HG03457 (cell line): ENCODE data around the gene PTGIS.
"Not testable (repeated sequence)": the region's sequence is repeated elsewhere in the genome, so short reads cannot be mapped to it uniquely, and the experiment has no call there.

Experiments used
- ATAC-seq: cut with Tn5 transposase; IDR thresholded peaks from one replicate; pipeline ENCODE4 v1.9.1; 2021; ENCODE audit warnings: moderate number of reproducible peaks; ENCODE audit not compliant: unreplicated experiment

Gene PTGIS

DNA sequence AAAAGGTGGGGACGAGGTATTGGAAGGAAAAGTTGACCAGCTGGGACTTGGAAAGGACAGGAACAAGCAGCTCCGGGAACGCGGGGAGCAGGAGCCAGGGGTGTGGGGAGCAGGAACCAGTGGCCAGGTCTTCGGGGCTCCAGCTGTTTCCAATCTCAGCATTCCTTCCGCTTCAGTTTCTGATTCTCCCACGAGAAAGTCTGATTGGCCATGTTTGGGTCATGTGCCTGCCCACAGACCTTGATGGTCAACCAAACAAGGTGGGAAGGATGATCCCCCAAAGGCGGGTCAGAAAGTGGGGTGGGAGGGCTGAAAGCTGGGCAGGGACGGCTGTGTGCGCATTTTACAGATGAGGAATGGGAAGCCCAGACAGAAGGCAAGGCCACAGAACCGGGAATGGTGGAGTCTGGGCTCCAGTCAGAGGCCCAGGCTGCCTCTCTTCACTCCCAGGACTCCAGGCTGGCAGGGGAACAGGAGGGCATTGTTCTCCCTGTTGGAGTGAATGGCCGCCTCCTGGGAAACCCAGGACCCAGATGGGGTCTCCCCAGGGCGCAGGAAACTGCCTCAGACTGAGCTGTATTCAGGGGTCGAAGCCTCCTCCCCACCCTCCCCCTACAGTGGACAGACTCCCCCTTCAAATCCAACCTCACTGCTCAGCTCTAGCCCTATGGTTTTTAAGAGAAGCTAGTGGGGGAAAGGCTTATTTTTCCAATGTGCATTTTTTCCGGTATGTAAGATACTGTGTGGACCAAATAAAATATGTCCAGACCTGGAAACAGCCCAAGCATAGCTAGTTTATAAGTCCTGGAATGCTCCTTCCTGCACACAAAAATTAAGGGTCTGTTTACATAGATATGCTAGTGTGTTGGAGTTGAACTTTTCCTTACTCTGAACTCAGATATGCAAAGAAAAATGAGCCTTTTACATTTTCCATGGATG is 12.2 kb upstream of the PTGIS start:
- no peak for ATAC-seq

DNA sequence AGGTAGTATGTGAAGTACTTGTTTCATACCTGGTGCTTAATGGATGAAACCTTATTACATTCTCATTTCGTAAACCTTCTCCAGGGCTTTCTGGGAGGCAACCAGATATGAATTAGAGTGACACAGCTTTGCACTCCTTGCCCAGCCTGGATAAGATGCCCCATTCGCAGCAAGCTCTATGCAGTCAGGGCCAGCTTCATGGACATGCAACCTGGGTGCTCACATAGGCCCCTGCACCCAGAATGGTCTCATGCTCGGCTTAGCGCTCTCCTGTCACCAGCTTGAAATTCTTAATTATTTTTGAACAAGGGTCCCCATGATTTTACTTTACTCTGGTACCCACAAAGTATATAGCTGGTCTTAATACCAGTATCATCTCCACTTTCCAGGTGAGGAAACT is 11.3 kb upstream of the PTGIS start:
- no peak for ATAC-seq

DNA sequence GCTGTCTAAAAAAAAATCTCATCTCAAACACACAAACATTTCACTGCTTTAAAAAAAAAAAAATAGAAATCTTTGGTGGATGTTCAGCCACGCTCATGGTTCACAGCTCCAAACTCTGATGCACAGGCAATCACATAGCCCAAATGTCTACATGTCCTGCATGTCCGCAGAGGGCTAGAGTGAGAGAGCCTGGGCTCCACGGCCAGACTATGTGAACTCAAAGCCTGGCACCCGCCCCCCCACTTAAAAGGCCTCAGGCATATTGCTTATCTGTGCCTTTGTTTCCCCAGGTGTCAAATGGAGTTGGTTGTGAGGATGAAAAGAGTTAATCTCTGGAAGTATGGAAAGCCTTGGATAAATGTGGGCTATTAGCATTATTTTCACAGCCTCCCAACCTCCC is 10.5 kb upstream of the PTGIS start:
- ATAC-seq, result no peak

DNA sequence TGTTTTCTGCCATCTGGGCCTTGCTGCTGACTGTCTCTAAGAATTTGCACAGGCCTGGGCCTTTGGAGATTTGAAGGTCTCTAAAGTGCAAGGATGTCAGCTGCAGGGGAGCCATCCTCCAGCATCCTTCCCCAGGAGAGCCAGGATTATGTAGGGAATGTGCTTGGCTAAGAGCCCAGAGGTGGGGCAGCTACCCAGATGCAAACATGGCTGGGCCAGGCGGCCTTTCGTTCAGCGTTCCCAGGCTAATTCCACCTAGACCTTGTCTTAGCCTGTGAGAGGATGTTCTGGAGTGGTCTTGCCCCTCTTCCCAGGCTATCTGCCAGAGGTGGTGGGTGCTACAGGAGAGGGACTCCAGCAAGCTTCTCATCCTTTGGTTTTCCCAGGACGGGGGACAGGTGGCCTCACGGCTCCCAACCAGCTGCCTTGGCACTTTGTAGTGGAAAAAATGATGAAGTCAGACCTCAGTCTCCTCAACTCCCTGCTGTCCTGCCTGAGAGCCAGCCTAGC is 7.7 kb upstream of the PTGIS start:
- no peak for ATAC-seq

DNA sequence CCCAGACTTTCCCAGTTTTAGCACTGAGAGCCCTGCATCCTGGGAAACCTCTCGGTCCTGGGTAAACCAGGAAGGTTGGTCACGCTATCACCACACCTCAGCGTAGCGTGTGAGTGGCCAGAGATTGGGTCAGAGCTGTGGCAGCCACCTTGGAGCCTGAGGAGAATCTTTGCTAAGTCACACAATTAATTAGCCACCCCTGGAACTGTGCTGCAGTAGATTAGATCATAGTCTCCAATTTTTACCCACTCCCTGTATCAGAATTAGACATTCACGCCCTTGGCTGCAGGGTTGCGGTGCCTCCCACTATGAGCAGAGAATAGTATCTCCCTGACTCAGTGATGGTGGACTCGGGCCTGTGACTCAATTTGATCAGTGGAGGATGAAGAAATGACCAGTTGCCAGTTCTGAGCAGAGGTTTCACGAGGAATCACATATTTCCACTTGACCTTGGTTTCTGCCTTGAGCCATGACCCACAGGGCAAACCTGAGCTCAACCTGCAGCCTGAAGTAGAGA is 6.0 kb upstream of the PTGIS start:
- ATAC-seq, result no peak

DNA sequence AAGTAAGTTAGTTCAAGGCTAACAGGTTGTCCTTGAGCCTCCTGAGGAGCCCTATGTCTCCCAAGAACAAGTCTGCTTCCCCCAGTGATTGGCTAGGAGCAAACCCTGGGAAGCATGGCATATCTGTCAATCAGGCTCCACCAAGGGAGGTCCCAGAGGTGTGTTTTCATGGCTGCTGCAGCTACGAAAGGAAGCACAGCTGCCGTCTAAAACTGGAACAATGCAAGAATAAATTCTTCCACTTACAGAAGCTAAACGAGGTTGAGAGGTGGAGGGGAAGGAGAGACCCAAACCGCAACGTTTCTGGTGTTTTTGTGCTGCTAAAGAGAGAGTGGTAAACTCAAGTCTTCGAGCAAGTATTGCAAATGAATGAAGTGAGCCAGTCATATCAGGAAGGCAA is 4.9 kb upstream of the PTGIS start:
- ATAC-seq, result no peak

DNA sequence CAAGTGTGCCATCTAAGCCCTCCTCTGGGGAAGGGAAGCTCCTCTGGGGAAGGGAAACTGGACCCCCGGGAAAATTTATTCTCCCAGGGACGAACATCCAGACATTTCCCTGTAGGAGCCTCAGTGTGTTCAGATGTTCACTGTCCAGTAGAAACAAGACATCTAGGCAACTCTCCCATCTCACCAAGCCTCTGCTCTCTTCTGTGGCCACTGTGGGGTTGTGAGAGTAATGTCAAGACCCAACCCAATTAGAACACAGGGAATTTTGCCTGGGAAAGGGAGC is 3.6 kb upstream of the PTGIS start:
- no peak for ATAC-seq

DNA sequence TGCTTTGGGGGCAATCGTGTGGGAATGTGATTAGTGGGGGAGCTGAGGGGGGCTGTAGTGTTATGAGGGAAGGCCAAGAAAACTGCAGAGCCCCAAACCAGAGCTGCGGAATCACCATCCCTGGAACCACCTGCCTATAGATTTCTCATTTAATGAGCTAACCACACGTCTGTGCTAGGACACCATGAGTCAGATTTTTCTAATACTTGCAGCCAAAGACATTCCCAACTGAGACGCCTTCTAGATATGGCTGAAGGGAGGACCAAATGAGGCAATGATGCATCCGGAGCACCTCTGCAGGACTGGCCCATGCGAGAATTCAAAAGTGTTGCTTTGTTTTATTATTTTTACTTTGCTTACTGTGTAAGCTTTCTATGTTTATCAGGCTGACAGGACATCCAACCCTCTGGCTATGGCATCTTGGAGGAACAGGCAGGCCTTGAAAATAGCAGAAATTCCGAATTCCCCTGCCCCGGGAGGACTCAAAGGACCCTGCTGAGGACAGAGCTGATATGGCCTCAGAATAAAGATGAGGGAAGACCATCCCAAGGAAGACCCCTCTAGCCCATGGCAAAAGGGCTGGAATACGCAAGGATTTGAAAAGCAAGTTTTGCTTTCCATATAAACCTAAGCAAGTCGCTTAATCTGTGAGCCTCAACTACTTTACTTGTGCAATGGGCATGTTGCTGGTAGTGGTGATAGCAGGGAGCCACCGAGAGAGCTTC is 3.1 kb upstream of the PTGIS start:
- no peak for ATAC-seq

DNA sequence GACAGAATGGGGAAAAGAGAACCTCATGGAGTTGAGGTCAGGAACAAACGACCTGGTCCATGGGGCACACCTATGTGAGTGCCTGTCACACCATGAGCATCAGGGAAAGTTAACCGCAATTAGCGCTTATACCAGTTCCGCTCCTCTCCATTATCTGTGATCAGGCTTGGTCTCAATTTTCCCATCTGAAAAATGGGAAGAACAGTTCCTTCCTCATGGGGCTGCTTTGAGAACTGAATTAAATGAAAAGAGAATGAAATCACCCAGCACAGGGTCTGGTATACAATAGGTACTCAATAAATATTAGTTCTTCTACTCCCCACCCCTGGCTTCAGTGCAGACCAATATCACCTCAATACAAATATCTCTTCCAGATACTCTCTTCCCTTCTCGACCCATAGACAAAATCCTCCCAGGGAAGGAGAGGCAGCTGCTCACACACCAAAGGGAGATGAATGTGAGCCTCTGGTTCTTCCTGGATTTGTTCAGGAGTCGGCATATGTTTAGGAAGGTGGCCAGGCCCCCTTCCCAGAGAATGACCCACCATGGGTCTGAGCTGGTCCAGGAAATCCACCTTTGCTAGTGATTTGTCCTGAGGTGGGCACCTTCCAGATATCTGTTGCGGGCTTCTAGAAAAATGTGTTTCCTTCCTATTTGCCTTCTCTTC is 2.4 kb upstream of the PTGIS start:
- ATAC-seq, result no peak

DNA sequence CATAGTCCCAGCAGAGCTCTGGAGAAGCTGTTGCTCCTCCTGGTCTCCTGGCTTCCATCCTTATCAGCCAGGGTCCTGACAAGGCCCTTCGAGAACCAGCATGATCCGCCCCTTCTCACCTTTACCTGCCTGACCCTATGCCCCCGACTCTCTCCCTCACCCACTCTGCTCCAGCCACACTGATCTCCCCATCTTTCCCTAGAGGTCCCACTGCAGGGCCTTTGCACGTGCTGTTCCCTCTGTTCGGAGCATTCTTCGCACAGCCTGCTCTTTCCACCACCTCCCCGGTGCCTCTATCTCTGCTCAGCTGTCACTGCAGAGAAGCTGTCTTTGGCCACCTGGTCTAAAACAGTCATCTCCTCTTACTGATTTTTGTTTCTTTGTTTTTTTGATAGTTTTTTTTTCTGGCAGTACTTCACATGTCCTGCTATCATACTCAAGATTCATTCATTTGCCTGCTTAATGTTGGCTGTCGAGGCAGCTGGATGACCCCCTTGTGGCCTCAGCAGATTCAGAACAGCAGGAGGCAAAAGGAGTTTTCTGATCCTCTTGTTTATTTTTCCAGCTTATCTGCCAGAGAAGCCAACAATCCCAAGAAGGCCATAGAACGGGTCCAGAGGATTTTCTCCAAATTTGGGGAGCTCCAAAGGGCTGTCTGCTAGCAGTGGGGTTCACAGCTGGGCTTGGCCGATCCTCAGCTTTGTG is 1.6 kb upstream of the PTGIS start:
- no peak for ATAC-seq

DNA sequence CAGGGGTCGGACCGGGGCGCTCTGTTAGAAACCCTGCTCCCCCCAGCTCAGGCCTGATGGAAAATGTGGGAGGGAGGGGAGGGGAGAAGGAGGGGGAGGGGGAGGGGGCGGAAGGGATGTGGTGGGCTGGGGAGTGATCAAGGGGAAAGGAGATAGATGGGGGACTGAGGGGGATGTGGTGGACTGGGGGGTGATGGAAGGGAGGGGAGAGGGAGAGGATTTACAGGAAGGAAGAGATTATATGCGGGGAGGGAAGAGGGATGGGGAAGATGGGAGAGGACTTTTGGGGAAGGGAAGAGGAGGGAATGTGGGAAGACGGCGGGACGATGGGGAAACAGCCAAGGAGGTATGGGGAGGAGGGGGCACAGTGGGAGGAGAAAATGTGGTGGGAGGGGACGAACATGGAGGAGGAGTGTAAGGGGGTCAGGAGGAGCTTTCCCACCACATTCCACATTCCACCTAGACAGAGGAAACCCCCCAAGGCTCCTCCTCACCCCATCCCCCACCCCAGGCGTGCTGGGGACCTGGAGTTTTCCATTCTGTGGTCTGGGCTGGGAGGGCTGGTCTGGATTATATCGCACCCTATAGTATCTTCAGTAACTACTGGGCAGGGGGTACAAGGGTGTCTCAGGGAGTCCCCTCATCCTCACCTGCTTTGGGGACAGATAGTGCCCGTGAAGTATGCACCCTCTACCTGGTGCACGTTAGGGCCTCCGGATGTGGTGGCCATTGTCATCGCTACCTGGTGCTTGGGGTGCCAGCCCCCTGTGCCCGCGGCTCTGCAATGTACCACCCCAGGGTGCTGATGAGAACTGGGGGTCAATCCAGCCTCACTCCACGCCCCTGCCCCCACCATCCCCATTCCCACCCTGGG is 578 bp upstream of the PTGIS start:
- no peak for ATAC-seq

DNA sequence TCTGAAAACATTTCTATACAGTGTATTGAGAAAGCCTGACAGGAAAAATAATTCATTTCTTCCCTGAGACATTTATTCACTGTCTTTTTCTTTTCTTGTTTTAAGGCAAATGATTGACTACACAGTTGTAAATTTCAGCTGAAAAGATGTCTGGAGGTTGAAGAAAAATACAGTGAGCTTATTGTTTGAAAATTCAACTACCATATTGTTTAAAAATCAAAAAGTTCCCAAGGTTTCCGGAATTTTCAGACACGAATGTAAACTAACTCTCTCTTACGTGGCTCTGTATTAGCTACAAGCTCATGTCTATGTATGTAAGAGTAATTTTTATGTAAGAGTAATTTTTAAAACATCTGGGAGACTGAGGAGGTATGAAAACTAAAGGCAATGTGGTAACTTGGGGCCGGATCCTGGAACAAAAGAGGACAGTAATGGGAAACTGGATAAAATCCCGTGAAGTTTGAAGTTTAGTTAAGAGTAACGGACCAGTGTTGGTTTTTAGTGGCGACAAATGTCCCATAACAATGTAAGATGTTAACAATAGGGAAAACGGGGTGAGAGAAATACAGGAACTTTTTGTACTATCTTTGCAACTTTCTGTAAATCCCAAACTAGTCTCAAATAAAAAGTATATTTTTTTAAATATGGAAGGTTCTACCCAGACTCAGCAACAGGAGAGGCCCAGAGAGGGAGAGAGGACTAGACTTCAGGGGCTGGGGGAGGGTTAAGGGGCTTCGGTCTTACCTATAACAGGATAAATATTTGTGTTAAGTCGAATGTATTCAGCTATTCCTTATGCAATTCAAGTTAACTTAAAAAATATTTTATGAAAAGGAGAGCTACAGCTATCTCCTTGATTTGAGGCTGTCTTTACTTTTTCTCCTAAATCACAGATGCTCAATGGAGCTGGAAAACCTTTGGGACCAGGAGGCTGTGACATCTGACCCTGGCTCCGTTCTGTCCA is 1.3 kb downstream of the PTGIS start:
- no peak for ATAC-seq

DNA sequence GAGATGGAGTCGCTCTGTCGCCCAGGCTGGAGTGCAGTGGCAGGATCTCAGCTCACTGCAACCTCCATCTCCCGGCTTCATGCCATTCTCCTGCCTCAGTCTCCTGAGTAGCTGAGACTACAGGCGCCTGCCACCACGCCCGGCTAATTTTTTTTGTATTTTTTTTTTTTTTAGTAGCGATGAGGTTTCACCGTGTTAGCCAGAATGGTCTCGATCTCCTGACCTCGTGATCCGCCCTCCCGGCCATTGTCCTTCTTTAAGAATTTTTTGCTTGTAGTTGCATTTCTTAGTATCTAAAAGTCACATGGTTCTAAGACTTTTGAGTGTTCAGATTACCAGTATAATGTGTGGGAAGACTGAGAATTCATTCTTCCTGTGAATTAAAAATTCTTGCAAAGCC is 2.9 kb downstream of the PTGIS start:
- ATAC-seq, result not testable (repeated sequence)

DNA sequence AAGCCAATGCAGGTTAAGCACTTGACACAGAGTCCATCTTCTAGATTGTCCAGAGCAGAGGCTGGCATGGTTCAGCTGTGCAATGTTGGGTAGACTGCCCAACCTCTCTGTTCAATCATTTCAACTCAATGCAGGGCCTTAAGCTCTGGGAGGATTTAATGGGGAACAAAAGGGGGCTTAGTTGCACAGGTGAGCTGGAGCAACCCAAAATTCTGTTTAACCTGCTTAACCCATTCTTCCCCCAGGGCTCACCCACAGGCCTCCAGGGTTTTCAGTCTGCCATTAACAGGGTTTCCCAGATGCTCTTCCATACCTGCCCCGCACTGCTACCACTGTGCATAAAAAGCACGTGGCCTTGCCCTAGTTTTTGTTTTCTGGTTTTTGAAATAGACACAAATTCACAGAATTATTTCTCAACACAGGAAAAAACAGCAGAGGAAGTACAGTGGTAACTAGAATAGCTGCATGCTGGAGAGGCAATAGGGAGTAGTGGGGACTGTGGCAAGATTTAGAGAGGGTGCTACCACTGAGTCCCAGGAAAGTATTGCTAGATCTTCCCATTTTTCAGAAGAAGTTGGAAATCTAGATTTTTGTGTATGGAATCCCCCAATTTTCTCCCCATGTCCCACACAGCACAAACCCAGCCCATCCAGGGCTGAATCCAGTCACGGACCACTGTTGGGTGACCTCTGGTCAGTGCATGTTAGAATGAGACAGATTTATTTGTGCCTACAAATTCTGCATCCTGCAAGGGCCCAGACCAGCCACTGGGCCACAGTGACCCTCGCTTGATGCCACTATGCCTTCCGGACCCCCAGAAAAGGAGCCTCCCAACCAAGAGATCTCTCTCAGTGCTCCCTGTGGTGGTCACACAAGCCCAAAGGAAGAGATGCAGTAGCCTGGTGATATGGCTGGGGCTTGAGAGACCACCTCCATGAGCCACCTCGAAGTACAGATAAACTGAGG is 4.6 kb downstream of the PTGIS start:
- no peak for ATAC-seq

DNA sequence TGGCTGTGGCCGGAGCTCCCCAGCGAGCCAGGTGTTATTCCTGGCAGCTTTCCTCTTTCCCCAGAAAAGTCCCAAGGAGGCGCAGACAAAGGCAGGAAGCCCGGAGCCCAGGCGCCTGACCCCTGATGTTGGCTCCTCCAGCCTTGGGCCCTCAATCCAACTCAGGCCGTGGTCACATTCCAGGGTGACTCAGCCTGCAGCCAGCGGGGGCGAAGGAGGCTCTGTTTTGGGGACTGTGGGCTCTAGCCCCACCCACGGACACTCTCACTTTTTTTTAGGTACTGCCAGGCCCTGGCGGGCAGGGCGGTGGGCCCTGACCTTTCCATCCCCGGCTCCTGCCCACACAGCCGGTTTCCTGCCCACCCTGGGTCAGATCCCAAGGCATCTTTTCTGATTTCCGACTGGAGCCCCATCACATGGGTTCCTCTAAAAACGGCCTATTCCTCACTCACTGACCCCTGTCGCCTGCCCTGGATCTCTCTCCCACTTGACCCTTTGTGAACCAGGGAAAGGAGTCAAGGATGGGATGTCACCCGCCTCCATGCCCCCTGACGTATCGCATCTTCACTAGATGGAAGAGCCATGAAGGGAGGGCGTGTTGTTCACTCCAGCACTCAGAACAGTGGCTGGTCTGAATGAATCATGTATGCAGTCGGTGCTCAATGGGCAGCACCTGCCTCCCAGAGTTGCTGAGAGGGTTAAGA is 5.5 kb downstream of the PTGIS start:
- no peak for ATAC-seq

DNA sequence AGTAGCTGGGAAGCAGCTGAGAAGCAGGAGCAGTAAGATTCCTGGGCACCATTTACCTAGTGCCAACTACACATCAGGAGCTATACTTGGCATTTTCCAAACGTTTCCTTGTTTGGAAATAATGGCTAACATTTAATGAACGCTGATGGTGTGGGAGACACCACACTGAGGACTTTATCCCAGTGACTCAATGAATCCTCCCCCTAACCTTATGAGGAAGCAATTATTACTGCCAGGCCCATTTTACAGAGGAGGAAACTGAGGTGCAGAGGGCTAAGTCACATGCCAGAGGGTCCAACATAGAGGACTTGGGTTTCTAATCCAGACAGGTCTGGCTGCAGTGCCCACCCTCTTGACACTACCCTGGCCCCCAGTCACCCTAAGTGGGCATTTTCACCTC is 6.1 kb downstream of the PTGIS start:
- no peak for ATAC-seq

DNA sequence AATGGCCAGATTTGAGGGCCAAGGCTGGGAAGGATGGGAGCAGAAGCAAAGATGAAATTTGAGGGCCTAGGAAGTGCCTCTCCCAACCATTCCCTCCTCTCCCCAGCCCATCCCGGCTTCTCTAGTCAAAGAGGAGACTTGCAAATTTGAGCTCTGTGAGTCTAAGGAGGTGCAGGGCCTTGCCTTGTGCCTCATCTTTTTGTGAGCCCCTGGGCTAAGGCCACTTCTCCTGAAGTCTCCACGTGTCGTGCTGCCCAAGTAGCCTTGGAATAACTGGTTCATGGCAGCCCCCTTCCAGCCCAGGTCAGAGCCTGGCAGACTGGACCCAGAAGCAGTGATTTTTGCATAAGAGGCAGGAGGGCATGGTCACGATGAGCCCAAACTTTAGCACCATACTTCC is 6.7 kb downstream of the PTGIS start:
- ATAC-seq, result no peak
